IPS-15b (cell line): ENCODE results near the gene PRSS21.
A peak's percentile ranks its signal among the peaks of the same experiment; 100 is the strongest.

Source experiments
- H3K27me3 ChIP-seq: one replicate; pipeline ENCODE4 v1.6.1; 2013; ENCODE audit warnings: low read length; ENCODE audit not compliant: control insufficient read depth, insufficient read depth
- H3K36me3 ChIP-seq: one replicate; pipeline ENCODE4 v1.6.1; 2013; ENCODE audit warnings: low read length; ENCODE audit not compliant: control insufficient read depth, insufficient read depth
- H3K4me1 ChIP-seq: one replicate; pipeline ENCODE4 v1.6.1; 2013; ENCODE audit warnings: mild to moderate bottlenecking, low read length; ENCODE audit not compliant: control insufficient read depth, insufficient read depth
- H3K4me3 ChIP-seq: one replicate; pipeline ENCODE4 v1.5.1; 2013; ENCODE audit warnings: low read depth, low read length
- H3K9ac ChIP-seq: one replicate; pipeline ENCODE4 v1.6.1; 2013; ENCODE audit warnings: low read depth, mild to moderate bottlenecking, low read length
- H3K9me3 ChIP-seq: one replicate; pipeline ENCODE4 v1.6.1; 2013; ENCODE audit warnings: mild to moderate bottlenecking, low read length; ENCODE audit not compliant: control insufficient read depth, insufficient read depth

Gene PRSS21

GRCh38 chr16:2783581-2784357 lies 33.3 kb upstream of the PRSS21 start:
- Histone ChIP-seq H3K4me3 (no peak overlapping the region), H3K9ac (no peak overlapping the region), H3K4me1 (no peaks in the 10 kb centered on the region), H3K9me3 (no peaks in the 10 kb centered on the region), H3K27me3 (peaks cover 18% of the 10 kb centered on the region), H3K36me3 (no peaks in the 10 kb centered on the region)

DNA sequence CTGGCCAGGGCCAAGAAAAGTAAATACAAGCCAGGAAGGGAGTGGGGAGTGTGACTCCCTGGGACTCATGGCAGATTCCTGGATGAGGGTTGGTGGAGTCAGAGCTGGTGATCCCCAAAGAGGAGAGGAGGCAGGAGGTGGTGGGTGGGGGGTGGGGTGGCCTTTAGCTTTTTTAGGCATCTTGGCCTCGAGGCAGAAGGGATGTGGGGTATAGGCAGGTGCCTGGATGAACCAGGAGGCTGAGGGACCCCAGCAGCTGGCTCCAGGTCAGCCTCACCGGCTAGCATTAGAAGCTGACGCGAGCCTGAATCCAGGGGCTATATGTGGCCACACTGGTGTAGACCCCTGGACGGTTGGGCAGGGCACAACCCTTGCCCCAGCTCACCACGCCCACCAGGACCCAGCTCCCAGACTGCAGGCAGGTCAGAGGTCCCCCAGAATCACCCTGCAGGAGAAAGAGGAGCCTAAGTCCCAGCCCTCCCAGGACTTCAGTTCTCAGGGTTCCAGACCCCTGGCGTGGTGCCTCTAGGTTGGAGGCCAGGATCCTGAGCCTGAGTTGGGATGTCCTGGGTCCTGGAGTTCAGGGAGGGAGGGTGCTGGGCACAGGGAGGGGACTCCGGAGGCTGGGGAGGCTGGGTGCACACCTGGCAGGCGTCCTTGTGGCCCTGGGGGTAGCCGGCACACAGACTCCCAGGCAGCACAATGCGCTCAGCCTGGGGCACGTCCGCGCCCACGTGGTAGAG lies 32.5 kb upstream of the PRSS21 start:
- Histone ChIP-seq H3K36me3 (no peaks in the 10 kb centered on the region), H3K4me1 (no peaks in the 10 kb centered on the region), H3K4me3 (peak overlapping the region; percentile 50), H3K27me3 (peaks cover 18% of the 10 kb centered on the region), H3K9me3 (no peaks in the 10 kb centered on the region), H3K9ac (no peak overlapping the region)

GRCh38 chr16:2785101-2785991 lies 31.7 kb upstream of the PRSS21 start:
- peak overlapping the region; percentile 5 for H3K9ac ChIP-seq
- H3K36me3 ChIP-seq: no peaks in the 10 kb centered on the region
- H3K9me3 ChIP-seq: no peaks in the 10 kb centered on the region
- no peaks in the 10 kb centered on the region for H3K4me1 ChIP-seq
- H3K4me3 ChIP-seq: peak overlapping the region; percentile 50
- peaks cover 18% of the 10 kb centered on the region for H3K27me3 ChIP-seq

GRCh38 chr16:2786061-2786825 lies 30.8 kb upstream of the PRSS21 start:
- H3K4me1 ChIP-seq: no peaks in the 10 kb centered on the region
- no peak overlapping the region for H3K4me3 ChIP-seq
- H3K9me3 ChIP-seq: no peaks in the 10 kb centered on the region
- no peak overlapping the region for H3K9ac ChIP-seq
- H3K36me3 ChIP-seq: no peaks in the 10 kb centered on the region
- peaks cover 18% of the 10 kb centered on the region for H3K27me3 ChIP-seq

DNA sequence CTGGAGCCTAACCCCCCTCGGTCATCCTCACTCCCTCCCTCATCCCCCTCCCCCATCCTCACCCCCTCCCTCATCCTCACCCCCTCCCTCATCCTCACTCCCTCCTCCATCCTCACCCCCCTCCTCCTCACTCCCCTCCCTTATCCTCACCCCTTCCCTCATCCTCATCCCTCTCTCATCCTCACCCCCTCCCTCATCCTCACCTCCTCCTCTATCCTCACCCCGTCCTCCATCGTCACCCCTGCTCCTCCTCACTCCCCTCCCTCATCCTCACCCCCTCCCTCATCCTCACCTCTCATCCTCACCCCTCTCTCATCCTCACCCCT lies 30.2 kb upstream of the PRSS21 start:
- Histone ChIP-seq H3K9me3 (no peaks in the 10 kb centered on the region), H3K36me3 (no peaks in the 10 kb centered on the region), H3K9ac (no peak overlapping the region), H3K4me1 (no peaks in the 10 kb centered on the region), H3K4me3 (no peak overlapping the region), H3K27me3 (peaks cover 18% of the 10 kb centered on the region)

- H3K27me3 ChIP-seq: peaks cover 18% of the 10 kb centered on the region
- no peak within 1 kb of the TSS for H3K9ac ChIP-seq
- no peaks in the 10 kb centered on the region for H3K36me3 ChIP-seq
- no peaks in the 10 kb centered on the region for H3K4me1 ChIP-seq
- no peaks in the 10 kb centered on the region for H3K9me3 ChIP-seq
- H3K4me3 ChIP-seq: no peak within 1 kb of the TSS
These were observed 29.6 kb upstream of the PRSS21 start, which contains the start of gene PRSS33 for GRCh38 chr16:2787406-2787805. TSS of gene PRSS33 (minus strand) at chr16:2787560. CDS start at chr16:2786547, 1,013 bp downstream.

- no peaks in the 10 kb centered on the region for H3K4me1 ChIP-seq
- no peak overlapping the region for H3K4me3 ChIP-seq
- no peak overlapping the region for H3K9ac ChIP-seq
These were observed 29.1 kb upstream of the PRSS21 start for GRCh38 chr16:2787961-2788360.

DNA sequence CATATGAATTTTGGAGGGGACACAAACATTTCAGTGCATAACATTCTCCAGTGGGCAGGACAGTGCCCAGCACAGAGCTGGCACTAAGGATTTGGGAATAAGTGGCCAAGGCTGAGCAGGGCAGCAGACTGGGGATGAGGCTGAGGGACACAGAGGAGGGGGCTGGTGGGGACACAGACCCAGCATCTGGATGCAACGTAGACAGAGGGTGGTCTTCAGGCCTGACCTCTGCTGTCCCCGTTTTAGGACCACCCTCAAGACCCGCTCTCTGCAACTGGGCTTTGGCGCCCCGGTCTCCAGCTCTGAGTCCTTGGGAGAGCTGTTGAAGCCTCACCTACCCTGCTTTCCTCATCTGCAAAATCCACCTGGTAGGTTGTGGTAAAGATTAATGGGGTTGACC lies 26.4 kb upstream of the PRSS21 start:
- peaks cover 9% of the 10 kb centered on the region for H3K27me3 ChIP-seq
- H3K36me3 ChIP-seq: no peaks in the 10 kb centered on the region
- no peak overlapping the region for H3K4me3 ChIP-seq

More at GRCh38 chr16:2787961-2788360, 29.1 kb upstream of the PRSS21 start:
- H3K36me3 ChIP-seq: no peaks in the 10 kb centered on the region
- H3K9me3 ChIP-seq: no peaks in the 10 kb centered on the region
- H3K27me3 ChIP-seq: peaks cover 18% of the 10 kb centered on the region

GRCh38 chr16:2791174-2791573 lies 25.9 kb upstream of the PRSS21 start:
- Histone ChIP-seq H3K27me3 (peaks cover 4% of the 10 kb centered on the region), H3K4me3 (no peak overlapping the region), H3K4me1 (no peaks in the 10 kb centered on the region), H3K36me3 (no peaks in the 10 kb centered on the region), H3K9ac (no peak overlapping the region), H3K9me3 (no peaks in the 10 kb centered on the region)

More for the DNA sequence above, 26.4 kb upstream of the PRSS21 start:
- Histone ChIP-seq H3K9me3 (no peaks in the 10 kb centered on the region), H3K9ac (no peak overlapping the region), H3K4me1 (no peaks in the 10 kb centered on the region)

- H3K36me3 ChIP-seq: no peaks in the 10 kb centered on the region
These were observed 24.1 kb upstream of the PRSS21 start for GRCh38 chr16:2792940-2793339.

More at GRCh38 chr16:2792940-2793339, 24.1 kb upstream of the PRSS21 start:
- Histone ChIP-seq H3K4me1 (no peaks in the 10 kb centered on the region), H3K9ac (no peak overlapping the region), H3K4me3 (no peak overlapping the region), H3K27me3 (no peaks in the 10 kb centered on the region), H3K9me3 (no peaks in the 10 kb centered on the region)
